Measurements from ENCODE around the gene LONRF2.

- TF ChIP-seq CTCF (optimal IDR thresholded peaks at IDR 0.05 in 1 of 3, IDR thresholded peaks at IDR 0.05 in 1 of 3, conservative IDR thresholded peaks at IDR 0.05 in 1 of 3; ENCODE audit: extremely low read depth in 1 of 3, insufficient read depth in 2 of 3, low read length in 3 of 3) (no peak), EZH2 (IDR thresholded peaks at IDR 0.05; ENCODE audit: low read length) (no peak)
Measured at GRCh38 chr2:100248044-100248330, 74.3 kb downstream of the LONRF2 start.

Measured in keratinocyte (primary cell).